HG03103 (cell line): ENCODE data around the gene GPAM.
A peak's percentile ranks its signal among the peaks of the same experiment; 100 is the strongest.
"Not testable (repeated sequence)": the region's sequence is repeated elsewhere in the genome, so short reads cannot be mapped to it uniquely, and the experiment has no call there.

Experiments used
- ATAC-seq: cut with Tn5 transposase; IDR thresholded peaks from one replicate; pipeline ENCODE4 v1.9.1; 2021; ENCODE audit warnings: low read depth; ENCODE audit not compliant: unreplicated experiment

GPAM gene

GRCh38 chr10:112183329-112184051, at the start of gene GPAM:
Gene GPAM (minus strand): TSS chr10:112183765. CDS start chr10:112181784, 1,981 bp downstream.
- ATAC-seq, result peak; percentile 95

- peak; percentile 71 for ATAC-seq
Observed at GRCh38 chr10:112232670-112233069, 49.1 kb upstream of the GPAM start.

GRCh38 chr10:112231602-112232400, 48.2 kb upstream of the GPAM start:
- ATAC-seq, result no peak

- ATAC-seq, result no peak
Observed at GRCh38 chr10:112230325-112230988, 46.9 kb upstream of the GPAM start.

GRCh38 chr10:112229901-112230300, 46.3 kb upstream of the GPAM start:
- no peak for ATAC-seq

GRCh38 chr10:112229096-112229495, 45.5 kb upstream of the GPAM start:
- ATAC-seq, result no peak

- ATAC-seq, result not testable (repeated sequence)
Observed at GRCh38 chr10:112228366-112229088, 45.0 kb upstream of the GPAM start.

GRCh38 chr10:112227331-112227987, 43.9 kb upstream of the GPAM start:
- no peak for ATAC-seq

GRCh38 chr10:112226439-112227248, 43.1 kb upstream of the GPAM start:
- ATAC-seq, result no peak

- no peak for ATAC-seq
Observed at GRCh38 chr10:112225771-112226438, 42.3 kb upstream of the GPAM start.

GRCh38 chr10:112224933-112225529, 41.5 kb upstream of the GPAM start:
- no peak for ATAC-seq

- ATAC-seq, result no peak
Observed at GRCh38 chr10:112223725-112224124, 40.2 kb upstream of the GPAM start.

GRCh38 chr10:112222799-112223198, 39.2 kb upstream of the GPAM start:
- ATAC-seq, result no peak

- no peak for ATAC-seq
Observed at GRCh38 chr10:112221545-112221944, 38.0 kb upstream of the GPAM start.

- ATAC-seq, result no peak
Observed at GRCh38 chr10:112218960-112219359, 35.4 kb upstream of the GPAM start.

- no peak for ATAC-seq
Observed at GRCh38 chr10:112218036-112218390, 34.4 kb upstream of the GPAM start.

- ATAC-seq, result no peak
Observed at GRCh38 chr10:112217386-112218035, 33.9 kb upstream of the GPAM start.

GRCh38 chr10:112216966-112217365, 33.4 kb upstream of the GPAM start:
- no peak for ATAC-seq
